Central memory CD4-positive, alpha-beta T cell (primary cell): Measurements from ENCODE around the gene MUC5AC.
"Not testable (repeated sequence)": the region's sequence is repeated elsewhere in the genome, so short reads cannot be mapped to it uniquely, and the experiment has no call there.

ENCODE experiments used
- DNase-seq: peaks from one replicate; pipeline ENCODE4 v3.0.0; 2022

MUC5AC gene

DNA sequence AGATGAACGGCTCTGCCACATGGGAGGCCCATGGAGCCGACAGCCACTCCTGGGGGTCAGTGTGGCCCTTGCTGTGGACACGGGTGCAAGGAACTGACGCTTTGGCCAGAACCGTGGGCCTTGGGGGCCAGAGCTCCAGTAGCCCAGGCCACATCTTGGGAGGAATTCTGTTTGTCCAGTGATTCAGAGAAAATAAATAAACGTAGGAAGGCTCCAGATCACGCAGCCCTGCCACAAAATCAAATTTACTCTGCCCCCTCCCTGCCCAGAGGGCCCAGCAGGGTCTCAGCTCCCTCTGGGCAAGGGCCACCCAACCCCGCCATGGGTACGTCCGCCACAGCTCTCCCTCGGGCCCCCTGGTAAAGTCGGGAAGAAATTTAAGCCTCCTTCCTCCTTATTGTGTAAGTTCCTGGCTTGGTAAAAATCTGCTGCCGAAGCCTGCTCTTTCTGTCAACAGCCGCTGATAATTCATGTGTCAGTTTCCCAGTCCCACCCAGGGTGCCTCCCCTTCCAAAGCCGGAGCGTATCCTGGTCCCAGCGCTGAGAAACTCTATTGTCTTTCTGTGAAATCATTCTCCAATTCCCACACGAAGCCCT is 6.9 kb upstream of the MUC5AC start:
- DNase-seq: no peak

DNA sequence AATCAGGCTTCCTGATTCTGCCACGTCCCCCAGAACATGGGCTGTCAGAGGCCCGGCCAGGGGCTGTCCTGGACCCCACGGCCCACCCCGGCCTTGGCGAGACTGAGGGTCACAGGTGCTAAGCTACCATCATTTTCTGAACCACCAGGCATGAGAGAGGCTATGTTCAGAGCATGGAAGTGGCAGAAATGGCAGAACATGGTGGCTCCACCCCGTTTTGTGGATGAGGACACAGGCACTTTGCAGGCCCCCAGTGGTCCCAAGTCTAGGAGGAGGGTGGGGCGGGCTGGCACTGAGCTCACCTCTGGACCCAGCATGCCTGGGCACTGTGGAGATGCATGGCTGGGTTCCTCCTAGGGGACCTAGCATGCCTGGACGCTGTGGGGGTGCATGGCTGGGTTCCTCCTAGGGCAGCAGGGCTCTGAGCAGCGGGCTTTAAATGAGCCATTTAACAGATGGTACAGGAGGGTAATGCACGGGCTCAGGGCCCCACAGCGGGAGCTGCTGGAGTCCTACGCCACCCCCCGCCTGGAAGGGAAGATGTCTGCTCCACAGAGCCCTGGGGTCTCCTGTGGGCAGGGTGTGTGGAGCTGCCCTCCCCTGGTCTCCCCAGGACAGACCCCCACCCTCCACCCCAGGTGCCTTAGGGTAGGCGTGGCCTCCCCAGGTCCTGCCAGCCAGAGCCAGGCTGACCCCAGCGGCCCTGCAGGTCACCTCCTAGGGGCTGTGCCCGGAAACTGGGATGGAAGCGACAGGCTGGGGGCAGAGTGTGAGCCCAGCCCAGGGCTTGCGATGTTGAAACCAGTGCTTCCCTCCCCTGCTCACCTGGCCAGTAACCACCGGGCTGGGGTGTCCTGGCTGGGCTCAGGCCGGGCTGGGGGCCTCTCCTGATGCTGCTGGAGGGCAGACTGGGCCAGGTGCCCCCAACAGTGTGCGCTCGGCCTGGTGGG is 6.1 kb upstream of the MUC5AC start:
- no peak for DNase-seq

DNA sequence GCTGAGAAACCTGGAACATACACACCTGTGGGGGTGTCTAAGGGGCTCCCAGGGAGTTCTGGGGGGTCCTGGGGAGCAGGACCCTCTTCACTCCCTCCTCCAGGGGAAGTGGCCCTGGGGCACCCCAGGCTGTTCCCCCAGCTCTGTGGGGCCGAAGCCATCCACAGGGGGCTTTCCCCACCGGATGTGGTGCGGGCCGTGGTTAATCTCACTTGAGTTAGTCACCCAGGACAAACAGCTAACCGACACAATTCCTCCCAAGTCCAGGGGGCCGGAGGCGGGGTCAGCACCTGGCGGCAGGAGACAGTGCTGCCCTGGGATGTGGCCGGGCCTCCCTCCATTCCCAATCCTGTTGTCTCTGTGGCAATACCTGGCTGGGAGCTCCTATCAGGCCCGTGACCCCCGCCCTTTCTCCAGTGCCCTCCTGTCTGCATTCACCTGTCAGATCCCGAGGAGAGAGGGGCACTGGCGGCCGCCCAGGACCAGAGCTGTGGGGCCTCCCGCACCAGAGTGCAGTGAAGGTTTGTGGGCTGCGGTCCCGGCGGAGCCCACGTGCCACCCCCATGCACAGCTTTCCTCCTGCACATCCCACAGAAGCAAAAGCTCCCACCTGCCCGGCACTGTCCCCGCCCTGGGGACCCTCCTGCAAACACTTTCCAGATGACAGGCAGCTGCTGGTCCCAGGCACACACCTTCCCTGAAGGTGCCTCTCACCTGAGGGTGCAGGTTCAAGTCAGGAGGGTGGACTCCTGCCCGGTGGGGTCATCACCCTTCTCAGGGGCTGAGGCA is 5.2 kb upstream of the MUC5AC start:
- no peak for DNase-seq

DNA sequence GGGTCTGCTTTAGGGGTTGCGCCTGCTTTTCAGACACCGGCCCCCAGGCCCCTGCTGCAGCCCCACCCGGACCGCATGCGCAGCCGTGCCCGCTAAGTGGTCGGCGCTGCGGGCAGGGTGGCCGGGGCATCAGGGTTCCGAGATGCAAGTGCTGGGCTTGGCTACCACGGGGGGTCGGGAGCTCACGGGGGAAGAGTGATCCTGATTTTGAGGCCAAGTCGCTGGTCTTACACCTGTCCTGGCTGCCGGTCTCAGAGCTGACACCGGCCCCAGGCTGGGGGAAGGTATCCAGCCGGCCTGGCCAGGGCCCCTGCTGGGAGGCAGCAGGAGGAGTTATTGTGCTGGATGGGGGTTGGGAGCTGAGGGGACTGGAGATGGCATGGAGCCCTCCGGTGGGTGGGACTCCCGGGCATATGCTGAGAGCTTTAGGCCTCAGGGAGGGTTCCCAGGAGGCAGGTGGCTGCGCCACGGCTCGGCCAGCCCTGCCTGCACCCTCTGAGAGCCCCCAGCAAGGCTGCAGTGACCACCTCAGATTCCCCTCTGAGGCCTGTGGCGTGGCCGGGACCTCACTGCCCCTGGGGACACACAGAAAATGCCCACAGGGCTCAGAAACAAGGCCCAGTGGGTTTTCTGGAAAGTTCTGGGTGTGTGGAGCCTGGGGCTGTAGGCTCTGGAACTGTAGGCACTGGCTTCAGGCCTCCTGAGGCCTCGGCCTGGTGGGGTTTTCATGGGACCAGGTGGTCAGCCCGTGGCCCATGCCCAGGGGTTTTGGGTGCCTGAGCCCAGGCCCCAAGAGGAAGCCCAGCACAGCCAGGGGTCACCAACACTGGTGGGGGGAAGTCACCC is 4.4 kb upstream of the MUC5AC start:
- no peak for DNase-seq

DNA sequence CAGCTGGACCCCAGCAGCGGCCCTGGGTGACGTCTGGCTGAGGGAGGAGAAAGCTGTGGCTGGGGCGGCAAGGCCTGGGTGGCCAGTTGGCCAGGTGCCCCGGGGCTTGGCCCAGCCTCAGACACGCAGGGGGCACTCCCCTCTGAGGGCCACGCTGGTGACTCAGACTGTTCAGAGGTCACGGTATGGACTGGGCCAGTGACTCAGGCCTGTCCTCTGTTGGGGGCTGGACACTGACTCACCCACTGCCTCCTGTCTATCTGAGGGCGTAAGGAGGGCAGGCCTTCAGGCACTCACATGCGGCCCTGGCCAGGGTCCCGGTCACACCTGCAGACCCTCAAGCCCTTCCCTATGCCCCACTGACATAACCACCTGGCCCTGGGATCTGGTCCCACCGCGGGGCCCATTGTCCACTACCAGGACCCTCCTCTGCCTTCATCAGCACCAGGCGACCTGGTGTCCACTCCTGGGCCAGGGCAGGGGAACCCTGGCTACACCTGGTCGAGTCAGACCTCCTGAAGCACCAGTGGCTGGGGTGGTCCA is 3.7 kb upstream of the MUC5AC start:
- no peak for DNase-seq

DNA sequence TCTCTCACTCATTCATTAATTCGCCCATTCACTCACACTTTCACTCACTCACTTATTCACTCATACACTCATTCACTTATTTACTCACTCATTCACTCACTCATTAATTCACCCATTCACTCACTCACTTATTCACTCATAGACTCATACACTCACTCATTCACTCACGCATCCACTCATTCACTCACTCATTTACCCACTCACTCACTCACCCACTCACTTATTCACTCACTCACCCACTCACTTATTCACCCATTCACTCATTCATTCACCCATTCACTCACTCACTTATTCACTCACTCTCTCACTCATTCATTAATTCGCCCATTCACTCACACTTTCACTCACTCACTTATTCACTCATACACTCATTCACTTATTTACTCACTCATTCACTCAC is 3.1 kb upstream of the MUC5AC start:
- not testable (repeated sequence) for DNase-seq

DNA sequence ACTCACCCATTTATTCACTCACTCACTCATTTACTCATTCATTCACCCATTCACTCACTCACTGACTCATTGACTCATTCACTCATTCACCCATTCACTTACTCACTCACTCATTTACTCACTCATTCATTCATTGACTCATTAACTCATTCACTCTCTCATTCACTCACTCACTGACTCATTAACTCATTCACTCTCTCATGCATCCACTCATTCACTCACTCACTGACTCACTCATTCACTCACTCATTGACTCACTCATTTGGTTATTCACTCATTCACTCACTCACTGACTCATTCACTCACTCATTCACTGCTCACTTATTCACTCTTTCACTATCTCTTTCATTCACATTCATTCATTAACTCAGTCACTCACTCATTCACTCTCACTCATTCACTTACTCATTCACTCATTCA is 2.5 kb upstream of the MUC5AC start:
- DNase-seq: no peak

DNA sequence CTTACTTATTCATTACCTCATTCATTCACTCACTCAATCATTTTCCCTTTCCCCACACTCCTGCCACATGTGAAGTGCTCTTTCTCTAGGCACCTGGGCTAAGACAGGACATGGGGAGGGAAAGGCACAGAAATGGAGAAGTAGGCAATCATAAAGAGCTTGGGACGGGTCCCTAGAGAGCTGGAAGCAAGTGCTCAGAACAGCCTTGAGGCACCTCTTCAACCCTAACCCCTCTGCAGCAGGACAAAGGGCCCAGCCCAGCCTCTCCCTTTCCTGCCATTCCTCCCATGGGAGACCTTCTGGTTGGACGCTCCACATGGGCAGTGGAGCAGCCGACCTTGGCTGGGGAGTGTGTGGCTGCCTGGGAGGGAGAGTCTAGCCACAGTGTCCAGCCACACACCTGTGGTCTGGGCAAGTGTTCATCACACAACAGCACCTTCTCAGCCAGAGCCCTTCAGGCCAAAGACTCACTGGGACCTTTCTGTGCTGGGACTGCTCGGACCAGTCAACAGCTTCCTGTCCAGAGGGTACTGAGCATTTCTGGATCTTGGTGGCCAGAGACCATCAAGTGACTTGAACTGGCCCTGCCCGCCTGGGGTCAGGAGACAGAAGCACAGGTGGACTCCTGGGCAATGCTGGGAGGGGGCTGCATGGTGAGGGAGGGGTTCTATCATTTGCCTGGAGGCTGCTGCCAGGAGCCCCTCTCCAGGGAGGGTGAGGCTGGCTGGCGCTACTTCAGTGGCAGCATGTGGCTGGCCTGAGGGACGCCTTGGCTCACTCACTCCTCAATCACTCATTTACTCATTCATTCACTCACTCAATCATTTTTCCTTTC is 1.0 kb upstream of the MUC5AC start:
- no peak for DNase-seq

DNA sequence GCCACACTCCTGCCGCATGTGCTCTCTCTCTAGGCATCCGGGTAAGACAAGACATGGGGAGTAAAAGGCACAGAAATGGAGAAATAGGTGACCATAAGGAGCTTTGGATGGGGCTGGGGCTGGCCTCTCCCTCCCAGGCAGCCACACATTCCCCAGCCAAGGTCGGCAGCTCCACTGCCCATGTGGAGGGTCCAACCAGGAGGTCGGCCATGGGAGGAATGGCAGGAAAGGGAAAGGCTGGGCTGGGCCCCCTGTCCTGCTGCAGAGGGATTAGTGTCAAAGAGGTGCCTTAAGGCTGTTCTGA is 460 bp upstream of the MUC5AC start:
- DNase-seq: no peak

DNA sequence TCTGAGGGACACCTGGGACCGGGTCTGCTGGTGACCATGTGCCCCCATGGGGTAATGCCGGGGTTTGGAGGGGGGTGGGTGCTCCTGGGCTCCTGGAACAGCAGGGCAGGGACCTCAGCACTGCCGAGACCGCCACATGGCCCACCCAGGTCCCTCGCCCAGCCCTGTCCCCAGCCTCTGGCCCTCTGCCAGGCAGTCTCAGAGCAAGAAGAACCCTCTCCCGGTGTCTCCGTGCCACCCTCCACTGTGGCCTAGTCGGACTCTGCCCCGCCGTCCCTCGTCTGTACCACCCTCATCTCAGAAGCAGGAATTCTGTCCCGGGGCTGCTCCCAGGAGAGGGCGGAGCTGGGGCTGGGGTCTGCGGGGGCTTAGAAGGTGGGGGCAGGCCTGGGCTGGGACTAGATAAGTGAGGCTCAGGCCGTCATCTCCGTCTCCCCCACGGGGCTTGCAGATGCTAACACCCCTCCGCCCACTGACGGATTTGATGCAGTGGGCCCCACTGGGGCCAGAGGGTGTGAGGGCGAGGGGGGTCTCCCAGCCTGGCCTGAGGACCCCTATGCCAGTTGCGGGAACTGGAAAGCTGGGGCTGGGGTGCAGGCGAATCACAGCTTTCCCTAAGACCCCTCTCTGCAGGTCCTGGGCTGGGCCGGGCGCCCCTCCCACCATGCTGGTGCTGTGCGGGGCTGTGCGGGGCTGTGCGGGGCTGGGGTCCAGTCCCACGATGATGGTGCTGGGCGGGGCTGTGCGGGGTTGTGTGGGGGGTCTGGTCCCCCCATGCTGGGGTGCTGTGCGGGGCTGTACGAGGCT is 1.1 kb downstream of the MUC5AC start:
- DNase-seq: no peak

DNA sequence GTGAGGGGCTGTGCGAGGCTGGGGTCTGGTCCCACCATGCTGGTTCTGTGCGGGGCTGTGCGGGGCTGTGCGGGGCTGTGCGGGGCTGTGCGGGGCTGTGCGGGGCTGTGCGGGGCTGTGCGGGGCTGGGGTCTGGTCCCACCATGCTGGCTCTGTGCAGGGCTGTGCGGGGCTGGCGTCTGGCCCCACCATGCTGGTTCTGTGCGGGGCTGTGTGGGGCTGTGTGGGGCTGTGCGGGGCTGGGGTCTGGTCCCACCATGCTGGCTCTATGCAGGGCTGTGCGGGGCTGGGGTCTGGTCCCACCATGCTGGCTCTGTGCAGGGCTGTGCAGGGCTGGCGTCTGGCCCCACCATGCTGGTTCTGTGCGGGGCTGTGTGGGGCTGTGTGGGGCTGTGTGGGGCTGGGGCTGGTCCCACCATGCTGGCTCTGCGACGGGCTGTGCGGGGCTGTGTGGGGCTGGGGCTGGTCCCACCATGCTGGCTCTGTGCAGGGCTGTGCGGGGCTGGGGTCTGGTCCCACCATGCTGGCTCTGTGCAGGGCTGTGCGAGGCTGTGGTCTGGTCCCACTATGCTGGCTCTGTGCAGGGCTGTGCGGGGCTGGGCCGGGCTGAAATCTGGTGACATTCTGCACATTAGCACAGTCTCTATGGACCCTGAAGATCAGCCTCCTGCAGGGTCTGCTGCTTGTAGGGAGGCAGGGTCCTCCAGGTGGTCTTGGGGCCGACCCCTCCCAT is 1.9 kb downstream of the MUC5AC start:
- DNase-seq: not testable (repeated sequence)

DNA sequence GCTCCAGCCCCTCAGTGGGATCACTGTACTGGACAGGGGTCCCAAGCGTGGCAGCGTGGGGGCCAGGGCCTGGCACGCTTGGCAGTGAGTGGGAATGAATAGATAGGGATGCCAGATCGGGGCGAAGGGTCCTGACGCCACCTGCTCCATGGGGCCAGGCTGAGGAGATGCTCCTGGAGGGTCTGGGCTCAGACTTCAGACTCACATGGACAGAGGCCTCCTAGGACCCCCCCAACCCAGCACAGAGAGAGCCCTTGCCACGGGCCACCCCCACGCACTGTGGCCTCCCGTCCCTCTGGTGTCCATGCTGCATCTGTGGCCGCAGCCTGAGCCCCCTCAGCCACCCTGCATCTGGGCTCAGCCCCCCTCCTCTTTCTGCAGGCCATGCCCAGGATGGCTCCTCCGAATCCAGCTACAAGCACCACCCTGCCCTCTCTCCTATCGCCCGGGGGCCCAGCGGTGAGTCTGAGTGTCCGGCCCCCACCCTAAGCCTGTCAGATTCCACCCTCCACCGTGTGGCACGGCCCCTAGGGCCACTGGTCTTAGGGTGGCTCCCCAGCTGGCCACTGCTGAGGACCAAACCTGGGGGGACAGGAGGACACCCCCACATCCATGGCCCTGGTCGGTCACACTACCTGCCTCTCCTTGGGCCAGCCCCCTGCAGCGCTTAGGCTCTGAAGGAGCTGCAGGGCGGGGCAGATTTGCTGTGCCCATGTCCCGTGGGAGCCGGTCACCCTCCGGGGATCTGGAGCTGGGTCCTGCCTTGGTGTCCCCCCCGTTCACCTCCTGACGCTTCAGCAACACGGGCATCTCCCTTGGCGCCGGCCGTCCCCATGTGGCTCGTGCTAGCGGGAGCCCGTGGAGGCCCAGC is 2.7 kb downstream of the MUC5AC start:
- no peak for DNase-seq

DNA sequence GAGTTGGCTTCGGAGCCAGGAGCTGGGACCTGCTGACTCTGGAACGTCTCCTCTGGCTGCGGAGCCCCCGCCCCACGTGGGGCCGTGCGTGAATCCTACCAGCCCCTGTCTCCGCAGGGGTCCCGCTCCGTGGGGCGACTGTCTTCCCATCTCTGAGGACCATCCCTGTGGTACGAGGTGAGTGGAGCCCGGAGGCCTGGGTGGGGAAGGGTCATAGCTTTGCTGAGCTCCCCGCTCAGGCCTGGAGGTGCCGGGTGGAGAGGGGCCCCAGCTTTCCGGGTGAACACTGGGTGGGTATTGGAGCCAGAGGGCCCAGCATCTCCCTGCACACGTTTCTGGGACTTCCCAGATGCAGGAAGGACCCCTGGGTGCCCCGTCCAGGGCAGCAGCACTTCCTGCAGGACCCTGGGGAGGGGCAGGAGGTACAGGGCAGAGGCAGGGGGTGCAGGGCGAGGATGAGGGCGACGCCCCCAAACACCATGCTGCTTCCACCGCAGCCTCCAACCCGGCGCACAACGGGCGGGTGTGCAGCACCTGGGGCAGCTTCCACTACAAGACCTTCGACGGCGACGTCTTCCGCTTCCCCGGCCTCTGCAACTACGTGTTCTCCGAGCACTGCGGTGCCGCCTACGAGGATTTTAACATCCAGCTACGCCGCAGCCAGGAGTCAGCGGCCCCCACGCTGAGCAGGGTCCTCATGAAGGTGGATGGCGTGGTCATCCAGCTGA is 3.8 kb downstream of the MUC5AC start:
- DNase-seq: no peak

DNA sequence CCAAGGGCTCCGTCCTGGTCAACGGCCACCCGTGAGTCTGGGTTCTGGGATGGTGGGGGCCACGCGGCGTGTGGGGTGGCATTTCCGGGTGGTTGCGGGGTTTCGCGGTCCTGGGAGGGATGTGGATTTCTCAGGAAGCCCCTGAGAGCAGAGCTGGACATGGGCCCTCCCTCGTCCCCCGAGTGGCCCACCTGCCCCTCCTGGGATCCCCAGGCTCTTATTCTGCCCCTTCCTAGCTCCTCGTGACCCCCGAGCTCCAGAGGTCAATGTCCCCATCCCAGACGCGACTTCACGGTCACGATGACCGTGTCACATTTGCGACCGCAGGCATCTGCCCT is 4.4 kb downstream of the MUC5AC start:
- no peak for DNase-seq

DNA sequence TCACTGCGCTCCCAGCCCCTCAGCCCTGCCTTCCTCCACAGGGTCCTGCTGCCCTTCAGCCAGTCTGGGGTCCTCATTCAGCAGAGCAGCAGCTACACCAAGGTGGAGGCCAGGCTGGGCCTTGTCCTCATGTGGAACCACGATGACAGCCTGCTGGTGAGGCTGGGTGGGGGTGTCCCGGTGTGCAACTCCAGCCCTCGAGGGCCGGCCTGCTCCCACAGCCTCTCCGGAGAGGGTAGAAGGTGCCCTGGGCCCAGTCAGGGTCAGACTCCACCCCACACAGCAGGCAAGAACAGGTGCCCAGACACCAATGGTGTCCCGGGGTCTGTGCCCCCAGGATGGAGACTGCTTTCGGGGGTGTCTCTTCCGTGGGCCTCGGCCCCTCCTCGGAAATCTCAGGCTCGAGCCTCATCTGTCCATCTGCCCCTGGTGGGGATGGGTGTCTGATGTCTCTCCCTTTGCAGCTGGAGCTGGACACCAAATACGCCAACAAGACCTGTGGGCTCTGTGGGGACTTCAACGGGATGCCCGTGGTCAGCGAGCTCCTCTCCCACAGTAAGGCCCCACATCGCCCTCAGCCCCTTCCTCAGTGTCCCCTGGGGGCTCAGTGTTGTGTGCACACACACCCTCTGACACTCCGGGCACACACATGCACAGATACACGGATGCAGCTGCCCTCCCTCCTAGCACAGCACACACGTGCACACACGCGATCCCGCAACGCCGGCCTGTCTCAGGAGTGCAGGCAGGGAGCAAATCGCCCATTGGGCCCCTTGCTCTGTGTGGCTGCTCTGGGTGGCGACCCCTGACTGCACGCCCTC is 4.9 kb downstream of the MUC5AC start:
- no peak for DNase-seq

DNA sequence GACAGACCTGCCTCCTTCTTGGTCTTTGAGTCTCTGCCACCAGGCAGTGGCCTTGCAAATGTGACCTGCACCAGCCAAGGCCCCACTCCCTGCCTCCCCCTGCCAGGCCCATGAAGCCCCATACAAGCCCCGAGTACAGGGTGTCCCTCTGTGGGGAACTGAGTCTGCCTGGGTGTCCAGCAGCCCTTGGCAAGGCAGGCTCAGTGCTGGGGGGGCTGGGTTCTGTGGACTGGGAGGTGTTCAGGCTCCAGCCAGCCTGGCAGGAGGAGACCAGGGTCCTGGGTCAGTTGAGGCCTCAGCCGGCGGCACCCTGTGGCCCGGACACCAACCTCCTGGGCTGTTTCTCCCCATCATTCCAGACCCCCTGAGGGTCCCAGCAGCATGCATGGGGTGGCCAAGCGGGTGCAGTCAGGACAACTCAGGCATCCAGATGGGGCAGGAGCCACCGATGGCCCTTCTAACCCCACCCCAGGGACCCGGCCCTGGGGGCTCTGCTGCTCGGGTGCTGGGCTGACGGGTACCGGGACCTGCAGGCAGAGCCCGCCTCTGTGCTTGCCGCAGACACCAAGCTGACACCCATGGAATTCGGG is 5.7 kb downstream of the MUC5AC start:
- DNase-seq: no peak
